HEK293 (cell line): ENCODE data around the gene KBTBD12.

ENCODE experiments used
- CTCF ChIP-seq: fragments of 450-650 bp; formaldehyde crosslinking; IDR thresholded peaks from 2 replicates; pipeline ENCODE4 v1.5.1; 2016; ENCODE audit warnings: missing biosample characterization, missing genetic modification characterization
- GLI4 ChIP-seq: fragments of 450-650 bp; formaldehyde crosslinking; IDR thresholded peaks from 2 replicates; pipeline ENCODE4 v1.5.1; 2016; ENCODE audit warnings: missing biosample characterization, missing genetic modification characterization
- PATZ1 ChIP-seq: fragments of 450-650 bp; formaldehyde crosslinking; IDR thresholded peaks from 2 replicates; pipeline ENCODE4 v1.5.1; 2016; ENCODE audit warnings: missing biosample characterization, missing genetic modification characterization
- ZNF560 ChIP-seq: fragments of 450-650 bp; formaldehyde crosslinking; IDR thresholded peaks from 2 replicates; pipeline ENCODE4 v1.5.1; 2017; ENCODE audit warnings: missing biosample characterization, missing genetic modification characterization, borderline replicate concordance
- ZNF580 ChIP-seq: fragments of 450-650 bp; formaldehyde crosslinking; IDR thresholded peaks from 2 replicates; pipeline ENCODE4 v1.5.1; 2016; ENCODE audit warnings: missing biosample characterization, missing genetic modification characterization
- ZNF660 ChIP-seq: fragments of 450-650 bp; IDR thresholded peaks from 2 replicates; pipeline ENCODE4 v1.5.1; 2018; ENCODE audit warnings: missing biosample characterization, mild to moderate bottlenecking, missing genetic modification characterization

GRCh38 chr3:127902486-127902885 is 12.5 kb upstream of the KBTBD12 start:
- TF ChIP-seq GLI4 (tag by site-specific recombination): no peak
- TF ChIP-seq ZNF660 (tag by site-specific recombination): no peak
- TF ChIP-seq CTCF (tag by site-specific recombination): no peak
- no peak for TF ChIP-seq ZNF560 (tag by site-specific recombination)
- no peak for TF ChIP-seq PATZ1 (tag by site-specific recombination)
- no peak for TF ChIP-seq ZNF580 (tag by site-specific recombination)
